Measurements from ENCODE around the gene CEP95. TPM values are rescaled to one million over a fixed set of nuclear protein-coding genes. Genes with fewer than 3 reads are reported as not detected.
"Not testable (repeated sequence)": the region's sequence is repeated elsewhere in the genome, so short reads cannot be mapped to it uniquely, and the experiment has no call there.

Gene CEP95
- total and polyA plus RNA-seq, 4 donors: 57.7 to 83.8 (median 62.1) TPM

DNA sequence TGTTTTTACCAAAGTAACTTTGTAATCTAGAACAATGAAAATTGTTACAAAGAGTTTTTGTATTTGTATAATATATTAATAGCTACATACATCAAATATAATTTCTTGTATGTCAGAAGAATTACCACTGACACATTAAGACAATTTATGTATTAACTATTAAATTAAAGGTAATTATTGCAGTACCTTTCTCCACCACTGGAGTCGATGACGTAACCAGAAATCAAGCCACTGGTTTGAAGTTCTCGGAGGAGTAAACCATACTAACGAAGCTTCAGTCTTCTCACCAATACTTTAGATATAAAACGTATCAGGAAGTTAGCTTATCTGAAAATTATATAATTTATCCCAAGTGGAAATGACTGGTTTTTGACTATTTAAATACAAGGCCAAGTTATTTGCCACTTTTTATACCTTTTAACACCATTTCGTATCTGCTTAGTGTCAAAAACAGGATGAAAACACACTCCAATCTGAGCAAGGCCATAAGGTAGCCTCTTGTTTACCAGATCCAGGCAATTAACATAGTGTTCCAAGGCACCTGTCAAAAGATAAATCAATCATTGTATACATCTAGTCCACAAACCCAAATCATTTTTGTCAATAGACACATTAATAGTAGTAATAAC is 14.2 kb upstream of the CEP95 start:
- H3K4me3 ChIP-seq (ENCODE audit: low read depth, low read length): no peak overlapping the region
- H3K9me3 ChIP-seq (ENCODE audit: control insufficient read depth, insufficient read depth, low read length): no peaks in the 10 kb centered on the region
- H3K27ac ChIP-seq (ENCODE audit: low read depth, low read length): no peak overlapping the region
- peaks cover 24% of the 10 kb centered on the region for H3K4me1 ChIP-seq (ENCODE audit: control insufficient read depth, insufficient read depth, low read length)
- H3K36me3 ChIP-seq (ENCODE audit: control insufficient read depth, insufficient read depth, low read length): peaks cover 11% of the 10 kb centered on the region
- DNase-seq (ENCODE audit: low read depth in 4 of 6, low spot score in 6 of 6): no peak
- WGBS (ENCODE audit: insufficient coverage): no CpG with 5 or more reads among the region's 6 CpGs
- H3K27me3 ChIP-seq (ENCODE audit: control insufficient read depth, insufficient read depth, low read length): no peaks in the 10 kb centered on the region

GRCh38 chr17:64494121-64494520 is 12.7 kb upstream of the CEP95 start:
- WGBS (ENCODE audit: insufficient coverage): no CpG with 5 or more reads among the region's 2 CpGs
- no peak overlapping the region for H3K4me3 ChIP-seq (ENCODE audit: low read depth, low read length)
- no peaks in the 10 kb centered on the region for H3K27me3 ChIP-seq (ENCODE audit: control insufficient read depth, insufficient read depth, low read length)
- no peaks in the 10 kb centered on the region for H3K9me3 ChIP-seq (ENCODE audit: control insufficient read depth, insufficient read depth, low read length)
- no peak overlapping the region for H3K27ac ChIP-seq (ENCODE audit: low read depth, low read length)
- H3K4me1 ChIP-seq (ENCODE audit: control insufficient read depth, insufficient read depth, low read length): peaks cover 24% of the 10 kb centered on the region
- no peak for DNase-seq (ENCODE audit: low read depth in 4 of 6, low spot score in 6 of 6)
- peaks cover 11% of the 10 kb centered on the region for H3K36me3 ChIP-seq (ENCODE audit: control insufficient read depth, insufficient read depth, low read length)

DNA sequence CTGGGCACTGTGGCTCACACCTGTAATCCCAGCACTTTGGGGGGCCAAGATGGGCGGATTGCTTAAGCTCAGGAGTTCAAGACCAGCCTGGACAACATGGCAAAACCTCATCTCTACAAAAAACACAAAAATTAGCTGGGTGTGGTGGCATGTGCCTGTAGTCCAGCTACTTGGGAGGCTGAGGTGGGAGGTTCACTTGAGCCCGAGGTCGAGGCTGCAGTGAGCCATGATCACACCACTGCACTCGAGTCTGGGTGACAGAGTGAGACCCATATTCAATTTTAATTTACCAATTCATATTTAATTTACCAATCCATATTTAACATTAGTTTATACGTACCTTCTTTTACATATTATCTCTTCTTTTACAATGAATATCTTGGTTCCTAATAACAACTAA is 11.5 kb upstream of the CEP95 start:
- H3K36me3 ChIP-seq (ENCODE audit: control insufficient read depth, insufficient read depth, low read length); H3K27ac ChIP-seq (ENCODE audit: low read depth, low read length); DNase-seq (ENCODE audit: low read depth in 4 of 6, low spot score in 6 of 6); H3K4me3 ChIP-seq (ENCODE audit: low read depth, low read length); H3K9me3 ChIP-seq (ENCODE audit: control insufficient read depth, insufficient read depth, low read length); H3K27me3 ChIP-seq (ENCODE audit: control insufficient read depth, insufficient read depth, low read length): not testable (repeated sequence)
- 90% methylated on average over 2 of the region's 5 CpGs for WGBS (ENCODE audit: insufficient coverage)
- H3K4me1 ChIP-seq (ENCODE audit: control insufficient read depth, insufficient read depth, low read length): peaks cover 24% of the 10 kb centered on the region

- no peaks in the 10 kb centered on the region for H3K9me3 ChIP-seq (ENCODE audit: control insufficient read depth, insufficient read depth, low read length)
- H3K36me3 ChIP-seq (ENCODE audit: control insufficient read depth, insufficient read depth, low read length): peaks cover 17% of the 10 kb centered on the region
- DNase-seq (ENCODE audit: low read depth in 4 of 6, low spot score in 6 of 6): no peak
- H3K27ac ChIP-seq (ENCODE audit: low read depth, low read length): peak overlapping the region; percentile 89
- no peaks in the 10 kb centered on the region for H3K27me3 ChIP-seq (ENCODE audit: control insufficient read depth, insufficient read depth, low read length)
- H3K4me3 ChIP-seq (ENCODE audit: low read depth, low read length): peak overlapping the region; percentile 77
- H3K4me1 ChIP-seq (ENCODE audit: control insufficient read depth, insufficient read depth, low read length): peaks cover 24% of the 10 kb centered on the region
- WGBS (ENCODE audit: insufficient coverage): under 1% methylated on average over 20 of the region's 20 CpGs
These were observed 10.4 kb upstream of the CEP95 start for GRCh38 chr17:64496348-64496785.

- Histone ChIP-seq H3K36me3 (ENCODE audit: control insufficient read depth, insufficient read depth, low read length) (peaks cover 23% of the 10 kb centered on the region), H3K27ac (ENCODE audit: low read depth, low read length) (peak within 1 kb of the TSS; percentile 89), H3K4me3 (ENCODE audit: low read depth, low read length) (peak within 1 kb of the TSS; percentile 77), H3K4me1 (ENCODE audit: control insufficient read depth, insufficient read depth, low read length) (peaks cover 24% of the 10 kb centered on the region), H3K9me3 (ENCODE audit: control insufficient read depth, insufficient read depth, low read length) (no peaks in the 10 kb centered on the region), H3K27me3 (ENCODE audit: control insufficient read depth, insufficient read depth, low read length) (no peaks in the 10 kb centered on the region)
- WGBS (ENCODE audit: insufficient coverage): 0% methylated on average over 49 of the region's 50 CpGs
- peak; percentile 76 to 98 (median 88) for DNase-seq (ENCODE audit: low read depth in 4 of 6, low spot score in 6 of 6)
These were observed 9.8 kb upstream of the CEP95 start, which contains the start of gene POLG2 for GRCh38 chr17:64496786-64497564. Gene POLG2, minus strand, starts transcription at chr17:64497054. Its CDS starts 86 bp downstream, at chr17:64496968.

DNA sequence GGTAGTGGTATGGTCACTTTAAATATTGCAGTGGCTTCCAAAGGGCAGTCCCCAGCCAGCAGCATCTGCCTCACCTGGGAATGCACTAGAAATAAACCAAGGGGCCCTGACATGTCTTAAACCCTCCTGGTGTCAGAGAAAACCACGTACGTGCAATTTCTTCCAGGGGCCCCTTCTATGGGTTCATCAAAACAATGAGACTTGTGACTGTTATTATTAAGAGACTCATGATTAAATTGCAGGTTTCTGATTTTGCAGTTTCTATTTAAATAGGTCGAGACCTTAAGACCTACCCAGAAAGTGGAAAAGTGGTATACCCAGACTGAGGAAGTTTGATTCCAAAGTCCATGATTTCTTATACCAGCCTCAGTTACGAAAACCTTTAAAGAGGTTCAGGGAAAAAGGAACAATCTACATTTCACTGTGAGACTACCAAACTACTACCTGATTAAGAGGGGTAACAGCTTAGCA is 9.2 kb upstream of the CEP95 start:
- peaks cover 24% of the 10 kb centered on the region for H3K4me1 ChIP-seq (ENCODE audit: control insufficient read depth, insufficient read depth, low read length)
- no peaks in the 10 kb centered on the region for H3K9me3 ChIP-seq (ENCODE audit: control insufficient read depth, insufficient read depth, low read length)
- WGBS (ENCODE audit: insufficient coverage): 33% methylated on average over 1 of the region's 4 CpGs
- no peak for DNase-seq (ENCODE audit: low read depth in 4 of 6, low spot score in 6 of 6)
- H3K27me3 ChIP-seq (ENCODE audit: control insufficient read depth, insufficient read depth, low read length): no peaks in the 10 kb centered on the region
- H3K27ac ChIP-seq (ENCODE audit: low read depth, low read length): peak overlapping the region; percentile 89
- no peak overlapping the region for H3K4me3 ChIP-seq (ENCODE audit: low read depth, low read length)
- H3K36me3 ChIP-seq (ENCODE audit: control insufficient read depth, insufficient read depth, low read length): peaks cover 28% of the 10 kb centered on the region

DNA sequence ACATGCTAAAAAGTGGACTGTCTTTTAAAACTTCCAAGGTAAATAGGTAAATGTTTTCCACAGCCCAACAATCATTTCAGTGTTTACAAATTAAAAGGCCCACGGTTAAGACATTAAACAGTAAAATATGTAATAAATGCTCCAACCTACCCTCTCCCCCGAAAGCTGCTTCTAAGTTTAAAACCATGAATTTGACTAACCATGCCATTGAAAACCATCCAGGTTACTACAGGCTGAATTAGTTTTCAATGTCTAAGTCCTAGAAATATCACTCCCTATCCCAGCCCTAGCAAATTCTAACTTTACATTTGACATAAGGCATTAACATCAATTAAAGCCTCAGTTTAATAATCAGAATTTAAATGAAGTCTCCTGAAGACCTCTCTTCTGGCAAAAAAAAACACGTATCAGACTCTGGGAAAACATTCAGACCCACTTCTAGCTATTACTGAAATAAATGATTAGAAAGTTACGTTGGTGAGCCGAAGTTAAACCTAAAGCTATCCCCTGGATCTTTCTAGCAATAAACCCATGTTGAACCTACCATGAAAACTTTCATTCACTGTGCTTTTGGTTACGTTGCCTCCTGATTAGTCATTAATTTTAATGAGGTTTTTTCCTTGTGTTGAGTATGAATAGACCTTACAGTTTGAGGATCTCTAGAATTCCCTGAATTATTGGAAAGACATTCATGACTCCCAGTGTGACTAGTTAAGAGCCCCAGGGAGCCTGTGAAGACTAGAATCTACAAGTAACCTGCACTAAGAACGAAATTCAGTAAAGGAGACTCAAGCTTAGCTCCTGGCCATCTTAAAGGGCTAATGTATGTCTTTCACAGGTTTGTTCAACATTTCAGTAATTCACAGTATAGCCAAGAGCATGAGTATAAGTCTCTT is 8.2 kb upstream of the CEP95 start:
- Histone ChIP-seq H3K27ac (ENCODE audit: low read depth, low read length) (no peak overlapping the region), H3K9me3 (ENCODE audit: control insufficient read depth, insufficient read depth, low read length) (no peaks in the 10 kb centered on the region), H3K27me3 (ENCODE audit: control insufficient read depth, insufficient read depth, low read length) (no peaks in the 10 kb centered on the region), H3K4me1 (ENCODE audit: control insufficient read depth, insufficient read depth, low read length) (peaks cover 24% of the 10 kb centered on the region), H3K4me3 (ENCODE audit: low read depth, low read length) (no peak overlapping the region), H3K36me3 (ENCODE audit: control insufficient read depth, insufficient read depth, low read length) (peaks cover 32% of the 10 kb centered on the region)
- WGBS (ENCODE audit: insufficient coverage): 89% methylated on average over 1 of the region's 7 CpGs
- DNase-seq (ENCODE audit: low read depth in 4 of 6, low spot score in 6 of 6): no peak

DNA sequence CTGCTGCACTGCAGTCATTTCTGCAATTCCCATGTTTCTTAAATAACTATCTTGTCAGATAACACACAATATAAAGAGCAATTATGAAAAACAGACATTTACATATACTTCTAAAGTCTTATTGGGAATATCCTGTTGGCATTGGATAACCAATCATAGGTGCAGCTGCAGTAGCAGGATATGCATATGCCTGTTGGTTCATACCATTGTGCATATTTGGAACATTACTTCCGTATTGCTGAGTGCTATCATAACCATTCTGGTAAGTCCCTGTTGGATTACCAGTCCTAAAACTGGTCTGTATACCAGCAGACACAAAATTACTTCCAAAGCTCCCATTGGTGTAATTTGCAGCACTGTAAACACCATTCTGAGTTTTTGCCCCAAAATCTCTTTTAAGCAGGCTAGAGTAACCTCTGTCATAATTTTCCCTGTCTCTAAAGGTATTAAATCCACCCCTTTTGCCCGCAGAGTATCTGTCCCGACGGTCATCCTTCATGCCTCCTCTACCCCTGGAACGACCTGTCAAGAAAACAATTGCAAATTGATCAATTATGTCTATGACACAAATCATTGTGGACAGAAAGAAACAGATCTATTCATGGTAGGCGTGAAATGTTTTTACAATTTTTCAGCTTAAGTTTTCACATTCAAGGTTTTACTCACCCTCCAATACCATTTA is 6.8 kb upstream of the CEP95 start:
- WGBS (ENCODE audit: insufficient coverage): 57% methylated on average over 1 of the region's 6 CpGs
- DNase-seq (ENCODE audit: low read depth in 4 of 6, low spot score in 6 of 6): peak in 1 of 6 donors; percentile 62
- Histone ChIP-seq H3K36me3 (ENCODE audit: control insufficient read depth, insufficient read depth, low read length) (peaks cover 37% of the 10 kb centered on the region), H3K27ac (ENCODE audit: low read depth, low read length) (no peak overlapping the region), H3K9me3 (ENCODE audit: control insufficient read depth, insufficient read depth, low read length) (no peaks in the 10 kb centered on the region), H3K4me1 (ENCODE audit: control insufficient read depth, insufficient read depth, low read length) (peaks cover 20% of the 10 kb centered on the region), H3K27me3 (ENCODE audit: control insufficient read depth, insufficient read depth, low read length) (no peaks in the 10 kb centered on the region), H3K4me3 (ENCODE audit: low read depth, low read length) (no peak overlapping the region)

DNA sequence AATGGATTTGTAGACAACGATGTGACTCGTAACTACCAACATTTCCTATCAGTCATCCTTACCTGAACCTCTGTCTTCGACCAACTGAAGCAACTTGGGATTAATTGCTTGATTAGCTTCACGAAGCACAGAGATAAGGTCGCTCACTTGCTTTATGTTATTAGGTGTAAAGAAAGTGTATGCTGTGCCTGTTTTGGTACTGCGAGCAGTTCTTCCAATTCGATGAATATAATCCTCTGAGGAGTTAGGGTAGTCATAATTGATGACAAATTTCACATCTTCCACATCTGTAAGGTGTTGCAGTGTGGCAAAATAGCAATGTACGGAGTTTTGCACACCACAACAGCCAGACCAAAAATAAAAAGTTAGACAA is 6.3 kb upstream of the CEP95 start:
- WGBS (ENCODE audit: insufficient coverage): no CpG with 5 or more reads among the region's 8 CpGs
- no peaks in the 10 kb centered on the region for H3K27me3 ChIP-seq (ENCODE audit: control insufficient read depth, insufficient read depth, low read length)
- H3K4me3 ChIP-seq (ENCODE audit: low read depth, low read length): no peak overlapping the region
- peaks cover 37% of the 10 kb centered on the region for H3K36me3 ChIP-seq (ENCODE audit: control insufficient read depth, insufficient read depth, low read length)
- H3K27ac ChIP-seq (ENCODE audit: low read depth, low read length): no peak overlapping the region
- H3K9me3 ChIP-seq (ENCODE audit: control insufficient read depth, insufficient read depth, low read length): no peaks in the 10 kb centered on the region
- H3K4me1 ChIP-seq (ENCODE audit: control insufficient read depth, insufficient read depth, low read length): peaks cover 15% of the 10 kb centered on the region
- no peak for DNase-seq (ENCODE audit: low read depth in 4 of 6, low spot score in 6 of 6)
